Sigmoid colon (tissue), 7 donors: ENCODE results near the gene GIMAP7. TPM values are rescaled to one million over a fixed set of nuclear protein-coding genes. Genes with fewer than 3 reads are reported as not detected.

ENCODE experiments used
- DNase-seq: peaks from one replicate; pipeline ENCODE4 v3.0.0-alpha.2; 2019
- H3K27ac ChIP-seq, 4 donors: fragments of 200-600 bp; sonication (generic); one replicate each; pipeline ENCODE4 v1.5.1; 2016 to 2019; ENCODE audit warnings: mild to moderate bottlenecking in 1 of 4
- H3K27me3 ChIP-seq, 3 donors: fragments of 200-600 bp; sonication (generic); one replicate each; pipeline ENCODE4 v1.5.1; 2019; ENCODE audit warnings: mild to moderate bottlenecking in 1 of 3
- H3K36me3 ChIP-seq, 4 donors: fragments of 200-600 bp; sonication (generic); one replicate each; pipeline ENCODE4 v1.5.1; 2016 to 2019
- H3K4me1 ChIP-seq, 4 donors: fragments of 200-600 bp; sonication (generic); one replicate each; pipeline ENCODE4 v1.5.1; 2017 to 2019
- H3K4me3 ChIP-seq, 4 donors: fragments of 200-600 bp; sonication (generic); one replicate each; pipeline ENCODE4 v1.5.1; 2017 to 2019; ENCODE audit warnings: mild to moderate bottlenecking in 2 of 4, moderate library complexity in 1 of 4
- H3K9me3 ChIP-seq, 4 donors: fragments of 200-600 bp in 3 of 4; sonication (generic) in 3 of 4; one replicate each; pipeline versions ENCODE4 v1.5.1 to v1.6.1; 2013 to 2019
- EP300 ChIP-seq, 4 donors: sonication (generic); formaldehyde crosslinking; IDR thresholded peaks; one replicate each; pipeline ENCODE4 v1.6.1; 2017; ENCODE audit warnings: antibody characterized with exemption in 4 of 4
- POLR2A ChIP-seq, 2 donors: fragments of 450-650 bp; IDR thresholded peaks; one replicate each; pipeline ENCODE4 v1.6.1; 2016; ENCODE audit warnings: antibody characterized with exemption in 2 of 2, mild to moderate bottlenecking in 2 of 2, moderate library complexity in 2 of 2
- POLR2AphosphoS5 ChIP-seq, 4 donors: sonication (generic); formaldehyde crosslinking; IDR thresholded peaks; one replicate each; pipeline ENCODE4 v1.6.1; 2017; ENCODE audit warnings: antibody characterized with exemption in 4 of 4
- WGBS, 2 donors: extraction: QIAGEN DNeasy Blood & Tissue Kit; methylation state at CpG; one replicate each; pipeline ENCODE4 v1.1.7; 2013; 5-methylcytosine and 5-hydroxymethylcytosine counted together
- intact Hi-C: fragments of 100-400 bp; cut with DNase I; formaldehyde crosslinking; loops from one replicate; pipeline ENCODE4 v1.15.1; 2023
- polyA plus RNA-seq, 3 donors: library from polyadenylated mRNA; stranded (reverse); fragments of 200-250 nt; gene quantifications; one replicate each; pipeline ENCODE4 v1.2.3, GENCODE V29; 2013
- total RNA-seq, 4 donors: library from RNA; depleted of rRNA; stranded (reverse); fragments of >200 nt; gene quantifications; one replicate each; pipeline ENCODE4 v1.1.0, GENCODE V29; 2016
- TF ChIP-seq, protein P1 (sequence below), 4 experiments: fragments of 450-650 bp in 3 of 4; fragments of 200-600 bp in 1 of 4; IDR thresholded peaks; one replicate each; pipeline ENCODE4 v1.5.1; 2016 to 2019; ENCODE audit warnings: antibody characterized with exemption in 4 of 4, mild to moderate bottlenecking in 3 of 4, moderate library complexity in 2 of 4
- donor health status: healthy with polysubstance abuse.
- donor health status: Bipolar disorder and iron deficiency.
- donor health status: healthy.

Gene GIMAP7
- total and polyA plus RNA-seq, 7 donors, result 8.6 to 42.9 (median 12.6) TPM

DNA sequence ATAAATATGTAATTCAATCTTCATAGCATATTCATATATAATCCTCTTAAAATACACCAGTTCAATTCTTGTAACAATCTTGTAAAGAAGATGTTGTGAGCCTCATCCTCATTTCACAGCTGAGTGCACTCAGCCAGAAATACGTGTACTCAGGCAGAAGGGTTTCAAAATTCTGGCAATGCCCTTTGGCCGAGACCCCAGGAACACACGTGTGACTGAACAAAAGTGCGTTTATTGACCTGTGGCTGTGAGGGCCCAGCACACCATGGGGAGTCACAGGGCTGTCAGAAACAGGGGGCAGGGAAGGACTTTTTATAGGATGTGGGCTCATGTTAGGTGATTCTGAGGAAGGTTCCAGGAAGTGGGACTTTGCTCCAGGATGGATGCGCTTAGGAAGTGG is 42.8 kb upstream of the GIMAP7 start:
- Histone ChIP-seq H3K4me1 (no peaks in the 10 kb centered on the region), H3K27me3 (no peaks in the 10 kb centered on the region), H3K4me3 (no peak overlapping the region), H3K9me3 (no peaks in the 10 kb centered on the region), H3K27ac (no peak overlapping the region), H3K36me3 (peaks cover 0 to 6% (median 0%) of the 10 kb centered on the region in 4 donors)
- TF ChIP-seq POLR2AphosphoS5 (IDR thresholded peaks at IDR 0.05) (no peak), POLR2A (IDR thresholded peaks at IDR 0.05) (no peak), EP300 (IDR thresholded peaks at IDR 0.05) (no peak)
- TF ChIP-seq, protein P1, sequence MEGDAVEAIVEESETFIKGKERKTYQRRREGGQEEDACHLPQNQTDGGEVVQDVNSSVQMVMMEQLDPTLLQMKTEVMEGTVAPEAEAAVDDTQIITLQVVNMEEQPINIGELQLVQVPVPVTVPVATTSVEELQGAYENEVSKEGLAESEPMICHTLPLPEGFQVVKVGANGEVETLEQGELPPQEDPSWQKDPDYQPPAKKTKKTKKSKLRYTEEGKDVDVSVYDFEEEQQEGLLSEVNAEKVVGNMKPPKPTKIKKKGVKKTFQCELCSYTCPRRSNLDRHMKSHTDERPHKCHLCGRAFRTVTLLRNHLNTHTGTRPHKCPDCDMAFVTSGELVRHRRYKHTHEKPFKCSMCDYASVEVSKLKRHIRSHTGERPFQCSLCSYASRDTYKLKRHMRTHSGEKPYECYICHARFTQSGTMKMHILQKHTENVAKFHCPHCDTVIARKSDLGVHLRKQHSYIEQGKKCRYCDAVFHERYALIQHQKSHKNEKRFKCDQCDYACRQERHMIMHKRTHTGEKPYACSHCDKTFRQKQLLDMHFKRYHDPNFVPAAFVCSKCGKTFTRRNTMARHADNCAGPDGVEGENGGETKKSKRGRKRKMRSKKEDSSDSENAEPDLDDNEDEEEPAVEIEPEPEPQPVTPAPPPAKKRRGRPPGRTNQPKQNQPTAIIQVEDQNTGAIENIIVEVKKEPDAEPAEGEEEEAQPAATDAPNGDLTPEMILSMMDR (IDR thresholded peaks at IDR 0.05), result no peak
- intact Hi-C loops, result no loop called here
- DNase-seq, result no peak
- 72% methylated on average over 5 of the region's 5 CpGs for WGBS, 2 donors

DNA sequence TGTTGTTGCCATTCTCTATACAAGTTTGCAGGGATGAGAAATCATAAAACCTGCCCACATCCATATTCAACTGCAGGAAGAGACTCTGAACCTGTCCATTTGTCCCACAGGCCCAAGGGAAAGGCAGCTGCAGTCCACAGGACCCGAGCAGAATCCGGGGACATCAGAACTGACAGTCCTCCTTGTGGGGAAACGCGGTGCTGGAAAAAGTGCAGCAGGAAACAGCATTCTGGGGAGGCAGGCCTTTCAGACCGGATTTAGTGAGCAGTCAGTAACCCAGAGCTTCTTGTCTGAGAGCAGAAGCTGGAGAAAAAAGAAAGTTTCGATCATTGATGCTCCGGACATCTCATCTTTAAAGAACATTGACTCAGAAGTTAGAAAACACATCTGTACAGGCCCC is 40.8 kb upstream of the GIMAP7 start:
- Histone ChIP-seq H3K9me3 (no peaks in the 10 kb centered on the region), H3K4me3 (no peak overlapping the region), H3K27ac (no peak overlapping the region), H3K27me3 (no peaks in the 10 kb centered on the region), H3K36me3 (peaks cover 0 to 6% (median 0%) of the 10 kb centered on the region in 4 donors), H3K4me1 (no peaks in the 10 kb centered on the region)
- intact Hi-C loops, result no loop called here
- TF ChIP-seq POLR2AphosphoS5 (IDR thresholded peaks at IDR 0.05) (no peak), EP300 (IDR thresholded peaks at IDR 0.05) (no peak), POLR2A (IDR thresholded peaks at IDR 0.05) (no peak)
- TF ChIP-seq, protein P1 (IDR thresholded peaks at IDR 0.05), result no peak
- no peak for DNase-seq
- 88 to 92% methylated on average over 7 of the region's 7 CpGs for WGBS, 2 donors

DNA sequence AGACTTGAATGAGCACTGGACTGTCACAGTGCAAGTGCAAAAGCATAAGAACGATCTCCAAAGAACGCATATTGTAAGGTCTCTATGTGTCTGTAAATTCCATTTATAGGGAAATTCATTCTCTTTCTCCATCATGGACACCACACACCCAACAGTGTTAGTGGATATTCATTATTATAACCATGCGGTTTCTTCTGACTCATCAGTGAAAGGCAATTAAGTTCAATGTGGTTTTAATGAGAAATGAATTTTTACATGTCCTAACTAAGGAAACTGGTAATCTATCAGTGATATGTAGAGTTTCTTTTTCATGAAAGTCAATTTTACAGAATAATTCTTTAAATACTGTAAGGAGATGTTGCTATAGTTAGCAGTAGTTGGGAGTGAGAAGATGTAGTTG is 38.4 kb upstream of the GIMAP7 start:
- DNase-seq, result no peak
- H3K36me3 ChIP-seq, result peaks cover 0 to 6% (median 0%) of the 10 kb centered on the region in 4 donors
- H3K9me3 ChIP-seq, result no peaks in the 10 kb centered on the region
- H3K4me3 ChIP-seq, result no peak overlapping the region
- 89 to 93% methylated on average over 3 of the region's 3 CpGs for WGBS, 2 donors
- TF ChIP-seq, protein P1 (IDR thresholded peaks at IDR 0.05), result no peak
- TF ChIP-seq EP300 (IDR thresholded peaks at IDR 0.05) (no peak), POLR2AphosphoS5 (IDR thresholded peaks at IDR 0.05) (no peak), POLR2A (IDR thresholded peaks at IDR 0.05) (no peak)
- no peak overlapping the region for H3K27ac ChIP-seq
- intact Hi-C loops, result no loop called here
- H3K4me1 ChIP-seq, result no peaks in the 10 kb centered on the region
- H3K27me3 ChIP-seq, result no peaks in the 10 kb centered on the region

DNA sequence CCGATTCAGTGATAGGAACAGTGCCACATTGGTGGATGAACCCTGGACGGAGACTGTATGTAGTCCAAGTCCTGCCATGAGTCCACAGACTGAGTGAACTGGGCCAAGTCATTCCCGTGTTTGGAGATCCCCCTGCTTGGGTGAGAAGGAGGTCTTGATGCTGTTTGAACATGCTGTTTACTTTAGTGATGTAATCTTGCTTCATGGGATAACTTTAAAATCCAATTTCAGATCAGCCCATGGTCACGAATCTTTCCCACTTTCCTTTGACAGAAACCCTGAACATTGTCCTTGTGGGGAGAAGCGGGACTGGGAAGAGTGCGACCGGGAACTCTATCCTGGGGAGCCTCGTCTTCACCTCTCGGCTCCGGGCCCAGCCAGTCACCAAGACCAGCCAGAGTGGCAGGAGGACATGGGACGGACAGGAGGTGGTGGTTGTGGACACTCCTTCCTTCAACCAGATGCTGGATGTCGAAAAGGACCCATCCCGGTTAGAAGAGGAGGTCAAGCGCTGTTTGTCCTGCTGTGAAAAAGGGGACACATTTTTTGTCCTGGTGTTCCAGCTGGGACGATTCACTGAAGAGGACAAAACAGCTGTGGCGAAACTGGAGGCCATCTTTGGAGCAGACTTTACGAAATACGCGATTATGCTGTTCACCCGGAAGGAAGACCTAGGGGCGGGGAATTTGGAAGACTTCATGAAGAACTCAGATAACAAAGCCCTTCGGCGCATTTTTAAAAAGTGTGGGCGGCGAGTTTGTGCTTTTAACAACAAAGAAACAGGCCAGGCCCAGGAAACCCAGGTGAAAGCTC is 37.6 kb upstream of the GIMAP7 start:
- DNase-seq, result no peak
- TF ChIP-seq, protein P1 (IDR thresholded peaks at IDR 0.05), result no peak
- TF ChIP-seq EP300 (IDR thresholded peaks at IDR 0.05) (no peak), POLR2A (IDR thresholded peaks at IDR 0.05) (no peak), POLR2AphosphoS5 (IDR thresholded peaks at IDR 0.05) (no peak)
- Histone ChIP-seq H3K9me3 (no peaks in the 10 kb centered on the region), H3K36me3 (peaks cover 0 to 6% (median 0%) of the 10 kb centered on the region in 4 donors), H3K4me1 (no peaks in the 10 kb centered on the region), H3K27me3 (no peaks in the 10 kb centered on the region), H3K4me3 (no peak overlapping the region), H3K27ac (no peak overlapping the region)
- intact Hi-C loops, result no loop called here
- WGBS, 2 donors, result 87 to 91% methylated on average over 25 of the region's 25 CpGs
